Inferior parietal cortex (tissue), 1 donor: ENCODE measurements around the gene KIF26B.

Experiments
- DNase-seq: peaks from one replicate; pipeline ENCODE4 v3.0.0-alpha.2; 2016; ENCODE audit errors: extremely low spot score

Gene KIF26B

DNA sequence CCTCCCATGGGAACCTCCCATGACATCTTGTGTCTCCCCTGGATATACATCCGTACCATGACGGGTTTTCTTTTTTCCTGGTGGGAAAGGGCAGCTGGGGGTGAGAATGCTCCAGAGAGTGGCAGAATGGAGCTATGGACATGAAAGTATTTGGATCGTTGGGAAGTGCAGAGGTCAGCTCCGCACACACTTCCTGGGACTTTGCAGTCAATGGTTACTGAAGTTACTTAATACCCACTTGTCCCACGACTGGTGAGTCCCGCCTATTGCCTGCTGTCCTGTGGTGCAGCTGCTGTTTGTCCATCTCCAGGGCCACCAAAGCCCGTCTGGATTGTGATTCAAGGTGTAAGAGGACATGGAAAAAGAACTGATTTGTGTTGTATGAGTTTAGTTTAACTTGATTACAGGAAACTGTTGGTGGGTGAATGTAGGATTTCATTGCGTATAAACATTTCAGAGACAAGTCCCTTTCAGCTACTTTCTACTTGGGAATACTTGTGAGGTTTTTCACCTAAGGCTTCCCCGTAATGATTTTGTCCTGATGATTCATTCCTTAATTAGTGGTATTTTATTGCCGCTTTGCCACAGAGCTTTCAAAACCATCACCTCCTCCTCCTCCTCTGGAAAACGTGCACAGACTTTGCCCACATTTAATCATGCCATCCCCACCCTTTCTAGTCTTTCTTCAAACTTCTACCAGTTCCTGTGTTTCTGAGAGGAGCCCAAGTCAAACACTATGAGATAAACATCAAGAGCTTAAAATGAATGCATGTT is 308.8 kb downstream of the KIF26B start:
- no peak for DNase-seq

DNA sequence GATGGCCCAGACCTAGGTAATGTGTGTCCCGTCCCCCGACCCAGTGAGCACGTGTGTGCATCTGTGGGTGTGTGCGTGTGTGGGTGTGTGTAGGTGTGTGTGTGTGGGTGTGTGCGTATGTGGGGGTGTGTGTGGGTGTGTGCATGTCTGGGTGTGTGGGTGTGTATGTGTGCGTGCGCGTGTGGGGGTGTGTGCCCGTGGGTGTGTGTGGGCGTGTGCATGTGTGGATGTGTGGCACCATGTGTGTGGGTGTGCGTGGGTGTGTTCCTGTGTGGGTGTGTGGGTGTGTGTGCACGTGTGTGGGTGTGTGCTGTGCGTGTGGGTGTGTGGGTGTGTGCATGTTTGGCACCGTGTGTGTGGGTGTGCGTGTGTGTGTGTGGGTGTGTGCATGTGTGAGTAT is 309.5 kb downstream of the KIF26B start:
- DNase-seq: no peak

- DNase-seq: no peak
Measured at GRCh38 chr1:245465666-245466065, 310.9 kb downstream of the KIF26B start.

DNA sequence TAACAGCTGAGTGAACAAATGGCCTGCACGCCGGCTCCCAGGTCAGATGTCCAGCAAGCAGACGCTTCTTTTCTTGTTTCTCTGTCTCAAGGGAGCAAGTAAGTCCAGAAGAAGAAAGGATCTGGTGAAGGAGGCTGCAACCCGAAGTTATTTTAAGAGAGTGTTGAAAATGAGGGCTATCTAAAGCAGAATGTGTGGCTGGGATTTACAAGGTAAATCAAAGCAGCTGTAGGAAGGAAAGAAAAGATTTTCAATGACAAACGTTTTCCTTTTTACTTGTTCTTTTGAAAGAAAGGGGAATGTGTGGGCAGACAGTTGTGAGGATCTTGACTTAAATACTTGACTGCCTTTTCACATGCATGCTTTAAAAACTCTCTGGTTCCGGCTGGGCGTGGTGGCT is 311.5 kb downstream of the KIF26B start:
- DNase-seq: no peak

DNA sequence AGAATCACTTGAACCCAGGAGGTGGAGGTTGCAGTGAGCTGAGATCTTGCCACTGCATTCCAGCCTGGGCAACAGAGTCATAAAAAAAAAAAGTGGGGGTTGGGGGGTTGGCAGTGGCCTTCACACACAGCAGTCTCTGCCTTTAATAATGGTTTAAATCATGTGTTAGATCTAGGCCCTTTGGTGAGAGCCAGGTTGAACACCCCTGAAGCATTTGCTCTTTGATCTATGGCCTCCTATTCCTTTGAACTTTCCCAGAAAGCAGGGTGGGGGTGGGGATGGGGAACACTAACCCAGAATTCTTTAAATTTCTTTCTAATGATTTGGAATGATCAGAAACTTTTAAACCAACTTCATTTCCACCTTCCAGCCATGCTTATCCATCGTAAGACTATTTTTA is 313.0 kb downstream of the KIF26B start:
- DNase-seq: no peak

DNA sequence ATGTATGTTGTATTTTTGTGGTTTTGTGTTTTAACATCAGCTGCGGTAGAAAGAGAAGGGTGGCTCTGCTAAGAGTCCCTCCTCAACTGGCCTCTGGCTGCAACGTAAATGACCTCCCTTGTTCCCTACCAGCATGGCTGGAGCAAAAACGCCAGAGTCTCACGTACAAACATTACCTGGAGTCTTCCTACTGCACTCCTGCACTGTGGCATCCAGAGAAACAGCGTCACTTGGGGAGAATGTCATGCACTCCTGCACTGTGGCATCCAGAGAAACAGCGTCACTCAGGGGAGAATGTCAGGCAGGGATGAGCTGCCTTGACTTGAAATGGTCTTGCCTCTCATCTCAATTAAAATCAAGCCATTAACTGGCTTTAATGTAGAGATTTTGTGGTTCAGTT is 314.2 kb downstream of the KIF26B start:
- no peak for DNase-seq

DNA sequence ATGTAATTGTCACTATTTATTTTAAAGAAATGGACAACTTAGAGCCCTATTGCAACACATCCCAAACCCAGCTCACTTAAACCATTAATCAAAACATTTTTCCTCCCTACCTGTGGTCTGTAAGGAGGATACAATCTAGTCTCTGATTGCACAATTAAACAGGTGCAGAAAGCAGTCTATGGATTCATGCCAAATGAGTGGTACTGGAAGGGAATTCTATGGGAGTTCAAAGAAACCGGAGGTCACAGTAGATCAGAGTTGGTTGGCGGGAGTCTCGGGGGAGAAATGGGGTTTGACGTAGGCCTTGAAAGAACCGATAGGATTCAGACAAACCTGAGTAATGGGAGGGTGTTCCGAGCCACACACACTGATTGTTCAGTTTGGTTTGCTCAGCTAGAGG is 314.9 kb downstream of the KIF26B start:
- no peak for DNase-seq

- no peak for DNase-seq
Measured at GRCh38 chr1:245475126-245475525, 320.3 kb downstream of the KIF26B start.

DNA sequence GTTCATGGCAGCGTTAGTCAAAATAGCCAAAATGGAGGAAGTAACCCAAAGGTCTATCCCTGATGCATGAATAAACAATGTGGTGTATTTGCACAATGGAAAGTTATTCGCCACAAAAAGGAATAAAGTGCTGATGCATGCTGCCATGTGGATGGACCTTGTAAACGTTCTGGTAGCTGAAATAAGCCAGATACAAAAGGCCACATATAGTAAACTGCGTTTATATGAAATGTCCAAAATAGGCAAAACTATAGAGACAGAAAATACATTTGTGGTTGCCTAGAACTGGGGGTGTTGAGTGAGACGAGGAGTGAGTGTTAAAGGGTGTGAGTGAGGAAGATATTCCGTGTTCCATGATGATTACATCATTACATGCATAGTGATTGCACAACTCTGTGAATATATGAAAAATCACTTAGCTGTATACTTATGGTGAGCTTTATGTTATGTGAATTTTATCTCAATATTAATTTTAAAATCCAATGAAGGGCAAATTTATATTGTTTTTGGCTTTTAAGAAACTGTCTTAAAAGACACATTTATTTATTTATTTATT is 321.3 kb downstream of the KIF26B start:
- DNase-seq: no peak

DNA sequence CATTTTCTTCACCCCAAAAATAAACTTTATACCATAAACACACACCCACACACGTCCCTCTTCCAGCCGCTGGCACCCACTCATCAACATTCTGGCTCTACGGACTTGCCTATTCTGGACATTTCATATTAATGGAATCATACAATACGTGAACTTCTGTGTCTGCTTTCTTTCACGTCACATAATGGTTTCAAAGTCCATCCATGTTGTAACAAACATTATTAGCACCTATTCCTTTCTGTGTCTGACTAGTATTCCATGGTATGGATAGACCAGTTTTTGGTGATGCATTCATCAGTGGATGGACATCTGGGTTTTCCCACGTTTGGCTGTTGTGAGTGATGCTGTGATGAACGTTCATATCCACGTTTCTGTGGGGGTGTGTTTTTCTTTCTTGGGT is 323.2 kb downstream of the KIF26B start:
- no peak for DNase-seq

- DNase-seq: no peak
Measured at GRCh38 chr1:245480393-245481120, 325.8 kb downstream of the KIF26B start.

GRCh38 chr1:245481261-245481660 is 326.5 kb downstream of the KIF26B start:
- no peak for DNase-seq

DNA sequence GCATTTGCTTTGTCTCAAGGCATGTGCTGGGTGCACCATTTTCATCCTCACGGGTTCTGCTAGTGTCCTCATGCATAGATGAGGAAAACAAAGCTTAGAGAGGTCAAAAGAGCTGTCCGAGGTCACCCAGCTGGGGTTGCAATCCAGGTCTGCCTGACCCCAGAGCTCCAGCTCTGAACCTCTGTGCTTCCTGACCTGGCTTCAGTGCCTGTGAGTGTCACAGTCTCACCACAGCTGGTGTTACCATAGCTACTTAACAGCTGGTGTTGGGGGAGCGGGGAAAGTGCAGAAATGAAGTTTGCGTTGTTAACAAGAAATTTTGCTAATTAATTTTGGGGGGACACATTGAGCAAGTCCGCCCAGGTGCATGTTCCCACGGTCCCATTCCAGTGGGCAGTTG is 328.5 kb downstream of the KIF26B start:
- DNase-seq: no peak

DNA sequence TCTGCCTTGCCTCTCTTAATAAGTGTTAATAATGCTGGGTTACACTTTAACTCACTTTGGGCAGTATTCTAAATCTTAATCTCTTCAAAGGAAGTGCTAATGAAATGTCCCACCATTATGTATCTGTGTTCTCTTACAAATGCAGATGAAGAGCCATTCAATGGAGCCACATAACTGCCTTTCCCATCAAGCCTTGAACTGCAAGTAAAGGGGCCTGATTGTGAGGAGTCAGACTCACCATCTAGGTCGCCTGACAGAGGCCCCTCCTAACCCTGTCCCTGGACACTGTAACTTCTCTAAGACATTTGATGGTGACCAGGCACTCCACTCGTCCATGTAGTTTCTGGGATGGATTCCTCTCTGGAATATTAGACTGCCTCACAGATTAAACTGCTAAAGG is 329.4 kb downstream of the KIF26B start:
- no peak for DNase-seq

GRCh38 chr1:245485996-245486395 is 331.2 kb downstream of the KIF26B start:
- DNase-seq: no peak

- no peak for DNase-seq
Measured at GRCh38 chr1:245486775-245487470, 332.1 kb downstream of the KIF26B start.

DNA sequence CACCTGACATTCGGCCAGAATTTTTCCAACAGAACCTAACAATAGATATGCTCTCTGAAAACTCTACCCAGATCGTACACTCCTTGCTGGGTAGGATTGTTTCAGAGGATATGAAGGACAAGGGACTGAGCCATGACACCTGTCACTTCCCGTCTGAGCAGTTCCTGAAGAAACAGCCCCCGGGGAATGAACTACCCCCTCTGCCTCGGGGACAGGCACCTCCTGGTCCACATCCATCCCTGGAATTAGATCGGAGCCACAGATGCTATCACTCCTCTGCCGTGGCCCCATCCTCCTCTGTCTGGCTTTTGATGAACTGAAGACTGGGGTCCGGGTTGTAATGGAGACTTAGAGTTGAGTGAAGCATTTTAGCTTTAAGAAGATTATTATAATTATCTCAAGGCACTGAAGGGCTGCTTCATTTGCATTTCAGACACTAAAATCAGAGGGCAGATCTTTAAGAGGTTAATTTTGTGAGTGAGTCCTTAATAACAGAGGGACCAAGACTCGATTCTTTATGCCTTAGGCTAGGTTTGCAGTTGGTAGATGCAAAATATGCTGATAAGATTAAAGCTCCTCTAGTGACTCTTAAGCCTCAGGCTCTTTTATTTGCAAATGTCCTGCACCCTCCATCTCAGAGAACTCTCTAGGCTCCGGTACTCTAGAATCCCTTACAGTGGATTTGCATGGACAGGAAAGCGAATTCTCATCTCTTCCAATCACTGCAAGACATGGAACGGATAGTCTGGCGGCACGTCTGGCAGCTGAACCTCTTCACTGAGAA is 333.8 kb downstream of the KIF26B start:
- no peak for DNase-seq

GRCh38 chr1:245489838-245490237 is 335.1 kb downstream of the KIF26B start:
- no peak for DNase-seq

GRCh38 chr1:245493029-245493428 is 338.2 kb downstream of the KIF26B start:
- DNase-seq: no peak

DNA sequence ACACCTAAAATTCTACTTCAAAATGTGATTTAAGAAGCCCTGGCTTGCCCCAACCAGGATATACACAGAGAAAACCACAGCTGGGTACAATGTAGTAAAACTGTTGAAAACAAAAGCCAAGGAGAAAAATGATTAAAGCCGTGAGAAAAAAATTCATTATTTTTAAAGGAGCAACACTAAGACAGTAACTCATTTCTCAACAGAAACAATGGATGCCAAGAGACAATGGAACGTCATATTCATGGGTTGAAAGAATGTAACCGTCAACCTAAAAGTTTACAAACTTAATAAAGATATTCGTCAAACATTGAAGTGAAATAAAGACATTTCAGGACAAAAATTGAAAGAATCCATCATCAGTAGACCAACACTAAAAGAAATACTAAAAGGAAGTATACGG is 340.9 kb downstream of the KIF26B start:
- DNase-seq: no peak

GRCh38 chr1:245500546-245500945 is 345.8 kb downstream of the KIF26B start:
- DNase-seq: no peak

GRCh38 chr1:245501633-245502032 is 346.8 kb downstream of the KIF26B start:
- no peak for DNase-seq
